Gastroesophageal sphincter (tissue), 4 donors: ENCODE results near the gene ESAM. TPM values are rescaled to one million over a fixed set of nuclear protein-coding genes. Genes with fewer than 3 reads are reported as not detected.

Experiments
- ATAC-seq: fragments of 150-250 bp; one replicate; pipeline ENCODE4 v1.9.1; 2016; ENCODE audit warnings: mild to moderate bottlenecking, moderate library complexity
- H3K27ac ChIP-seq, 4 donors: fragments of 200-600 bp; sonication (generic) in 3 of 4; 1 replicate in 3 of 4; 2 replicates in 1 of 4; pipeline ENCODE4 v1.5.1; 2016 to 2019
- H3K27me3 ChIP-seq: fragments of 200-600 bp; sonication (generic); one replicate; pipeline ENCODE4 v1.5.1; 2019
- H3K36me3 ChIP-seq, 2 donors: fragments of 200-600 bp; sonication (generic); one replicate each; pipeline ENCODE4 v1.5.1; 2019; ENCODE audit warnings: control low read depth in 1 of 2
- H3K4me1 ChIP-seq, 3 donors: fragments of 200-600 bp; sonication (generic); 1 replicate in 2 of 3; 2 replicates in 1 of 3; pipeline ENCODE4 v1.5.1; 2016 to 2019; ENCODE audit warnings: control low read depth in 2 of 3
- H3K4me3 ChIP-seq, 2 donors: fragments of 200-600 bp; sonication (generic); one replicate each; pipeline ENCODE4 v1.5.1; 2019; ENCODE audit warnings: mild to moderate bottlenecking in 1 of 2, moderate library complexity in 1 of 2
- H3K9me3 ChIP-seq, 3 donors: fragments of 200-600 bp; sonication (generic); one replicate each; pipeline ENCODE4 v1.5.1; 2017 to 2019; ENCODE audit warnings: control low read depth in 2 of 3
- CTCF ChIP-seq, 4 experiments: fragments of 200-600 bp in 2 of 4; fragments of 450-650 bp in 2 of 4; sonication (generic) in 1 of 4; IDR thresholded peaks; one replicate each; pipeline ENCODE4 v1.5.1; 2017 to 2019; ENCODE audit warnings: antibody characterized with exemption in 4 of 4, mild to moderate bottlenecking in 2 of 4, moderate library complexity in 2 of 4
- EP300 ChIP-seq: sonication (generic); formaldehyde crosslinking; IDR thresholded peaks from one replicate; pipeline ENCODE4 v1.6.1; 2017; ENCODE audit warnings: antibody characterized with exemption, mild to moderate bottlenecking
- POLR2A ChIP-seq, 2 donors: fragments of 450-650 bp; IDR thresholded peaks; one replicate each; pipeline ENCODE4 v1.6.1; 2017; ENCODE audit warnings: antibody characterized with exemption in 2 of 2, mild to moderate bottlenecking in 2 of 2, moderate library complexity in 1 of 2
- POLR2AphosphoS5 ChIP-seq: sonication (generic); formaldehyde crosslinking; IDR thresholded peaks from one replicate; pipeline ENCODE4 v1.6.1; 2017; ENCODE audit warnings: antibody characterized with exemption
- WGBS, 2 donors: methylation state at CpG; one replicate each; pipeline ENCODE4 v1.1.5; 2018; ENCODE audit warnings: low coverage in 1 of 2; 5-methylcytosine and 5-hydroxymethylcytosine counted together
- total RNA-seq, 4 donors: library from RNA; depleted of rRNA; stranded (reverse); fragments of >200 nt; gene quantifications; one replicate each; pipeline ENCODE4 v1.1.0, GENCODE V29; 2016

The ESAM gene
- total RNA-seq, 4 donors from 2014 or later: 9.8 to 38.4 (median 22.4) TPM

- TF ChIP-seq POLR2A (IDR thresholded peaks at IDR 0.05) (no peak), EP300 (no peak), POLR2AphosphoS5 (no peak), CTCF (IDR thresholded peaks at IDR 0.05) (no peak)
- Histone ChIP-seq H3K27ac (no peak overlapping the region), H3K4me3 (no peak overlapping the region), H3K36me3 (peaks cover 0 to 57% of the 10 kb centered on the region in 2 donors), H3K9me3 (no peaks in the 10 kb centered on the region), H3K4me1 (peaks cover 0 to 25% (median 12%) of the 10 kb centered on the region in 3 donors), H3K27me3 (peaks cover 19% of the 10 kb centered on the region)
- ATAC-seq: no peak
- 92% methylated on average over 2 of the region's 2 CpGs; no CpG with 5 or more reads in 1 of the 2 donors for WGBS, 2 donors
Measured at GRCh38 chr11:124766156-124766555, 4.1 kb upstream of the ESAM start.

GRCh38 chr11:124763156-124763947 lies 1.3 kb upstream of the ESAM start:
- peak overlapping the region; percentile 10 to 58 for H3K4me3 ChIP-seq
- no peaks in the 10 kb centered on the region for H3K9me3 ChIP-seq
- WGBS, 2 donors: 15 to 54% methylated on average over 3 to 9 of the region's 21 CpGs
- H3K27me3 ChIP-seq: peaks cover 47% of the 10 kb centered on the region
- peak overlapping the region in 3 of 4 donors; percentile 79 to 83 (median 82) for H3K27ac ChIP-seq
- TF ChIP-seq POLR2A (IDR thresholded peaks at IDR 0.05): no peak
- TF ChIP-seq CTCF (IDR thresholded peaks at IDR 0.05): peak; percentile 57 to 77 (median 68)
- no peak for TF ChIP-seq EP300
- TF ChIP-seq POLR2AphosphoS5: peak; percentile 49
- peaks cover 0 to 52% (median 24%) of the 10 kb centered on the region in 3 donors for H3K4me1 ChIP-seq
- H3K36me3 ChIP-seq: peaks cover 0 to 31% of the 10 kb centered on the region in 2 donors
- ATAC-seq: peak; percentile 15

GRCh38 chr11:124762624-124763155 lies 600 bp upstream of the ESAM start:
- Histone ChIP-seq H3K27ac (peak overlapping the region in 3 of 4 donors; percentile 79 to 83 (median 82)), H3K27me3 (peaks cover 54% of the 10 kb centered on the region), H3K4me3 (peak overlapping the region; percentile 10 to 58), H3K4me1 (peaks cover 0 to 59% (median 28%) of the 10 kb centered on the region in 3 donors), H3K36me3 (peaks cover 0 to 25% of the 10 kb centered on the region in 2 donors), H3K9me3 (no peaks in the 10 kb centered on the region)
- no peak for ATAC-seq
- WGBS, 2 donors: no CpG with 5 or more reads among the region's 45 CpGs
- TF ChIP-seq CTCF (IDR thresholded peaks at IDR 0.05) (no peak), POLR2A (IDR thresholded peaks at IDR 0.05) (no peak), EP300 (no peak), POLR2AphosphoS5 (no peak)

DNA sequence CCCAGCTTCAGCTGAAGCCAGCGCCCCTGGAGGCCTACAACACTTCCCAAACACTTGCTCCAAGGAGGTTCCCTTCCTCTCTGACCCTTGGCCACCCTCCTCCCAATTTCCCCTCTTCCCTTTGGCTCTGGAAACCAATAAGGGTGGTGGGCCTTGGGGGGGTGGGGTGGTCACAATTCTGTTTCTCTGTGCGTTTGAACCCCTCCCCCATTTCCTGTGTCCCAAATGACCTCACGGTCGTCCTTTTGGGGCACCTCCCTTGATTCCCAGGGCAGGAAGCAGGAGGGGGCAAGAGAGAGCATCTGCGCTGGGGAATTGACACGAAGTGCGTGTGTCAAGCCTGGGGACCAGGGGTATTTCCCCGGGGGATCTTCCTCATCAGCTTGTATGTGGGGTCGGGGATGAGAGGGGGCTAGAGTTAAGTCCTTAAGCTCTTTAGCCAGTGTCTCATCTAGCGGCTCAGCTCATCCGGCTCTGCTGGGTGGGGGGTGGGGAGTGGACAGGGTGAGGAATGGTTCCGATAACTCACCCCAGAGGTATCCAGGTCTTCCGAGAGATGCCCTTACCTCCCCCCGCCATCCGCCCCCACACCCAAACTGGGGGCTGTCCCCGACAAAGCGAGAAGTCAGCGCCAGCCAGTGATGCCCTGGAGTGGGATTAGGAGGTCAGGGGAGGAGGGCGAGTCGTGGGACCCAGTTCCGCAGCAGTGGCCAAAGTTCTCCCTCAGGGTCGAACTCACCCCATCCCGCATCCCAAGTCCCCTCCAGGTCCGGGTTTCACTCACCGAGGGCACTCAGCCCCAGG lies 587 bp downstream of the ESAM start:
- Histone ChIP-seq H3K9me3 (no peaks in the 10 kb centered on the region), H3K4me3 (peak overlapping the region; percentile 39 to 58), H3K4me1 (peaks cover 0 to 69% (median 28%) of the 10 kb centered on the region in 3 donors), H3K27me3 (peaks cover 66% of the 10 kb centered on the region), H3K27ac (peak overlapping the region; percentile 49 to 83 (median 80)), H3K36me3 (peaks cover 0 to 13% of the 10 kb centered on the region in 2 donors)
- no peak for TF ChIP-seq CTCF (IDR thresholded peaks at IDR 0.05)
- TF ChIP-seq POLR2A (IDR thresholded peaks at IDR 0.05): no peak
- no peak for TF ChIP-seq EP300
- TF ChIP-seq POLR2AphosphoS5: no peak
- 8 to 18% methylated on average over 6 to 11 of the region's 25 CpGs for WGBS, 2 donors
- ATAC-seq: no peak
